SH-SY5Y (cell line): ENCODE measurements around the gene TARBP1.

Source experiments
- GATA2 ChIP-seq: IDR thresholded peaks from 2 replicates; pipeline ENCODE4 v1.6.1; 2011; ENCODE audit warnings: mild to moderate bottlenecking, low read depth, low read length
- GATA3 ChIP-seq: IDR thresholded peaks from 2 replicates; pipeline ENCODE4 v1.6.1; 2011; ENCODE audit warnings: low read depth, mild to moderate bottlenecking, low read length, moderate library complexity

- TF ChIP-seq GATA3, result no peak
- TF ChIP-seq GATA2, result no peak
These were observed 81.2 kb downstream of the TARBP1 start for GRCh38 chr1:234397732-234398131.
